BE2C (cell line): Measurements from ENCODE around the gene SMCHD1.
"Not testable (repeated sequence)": the region's sequence is repeated elsewhere in the genome, so short reads cannot be mapped to it uniquely, and the experiment has no call there.

ENCODE experiments used
- DNase-seq: peaks from one replicate; pipeline ENCODE4 v3.0.0-alpha.2; 2020
- H3K27me3 ChIP-seq: fragments of 250-450 bp; sonication (Bioruptor Pico); 2 replicates; pipeline ENCODE4 v1.5.1; 2020; ENCODE audit warnings: mild to moderate bottlenecking
- H3K36me3 ChIP-seq: fragments of 250-450 bp; sonication (Bioruptor Pico); 2 replicates; pipeline ENCODE4 v1.5.1; 2020; ENCODE audit warnings: mild to moderate bottlenecking
- H3K4me1 ChIP-seq: fragments of 250-450 bp; sonication (Bioruptor Pico); 2 replicates; pipeline ENCODE4 v1.5.1; 2020
- H3K4me3 ChIP-seq: 2 replicates; pipeline ENCODE4 v1.5.1; 2011; ENCODE audit warnings: low read depth, low read length
- H3K9me3 ChIP-seq: fragments of 250-450 bp; sonication (Bioruptor Pico); 2 replicates; pipeline ENCODE4 v1.5.1; 2020
- CTCF ChIP-seq: IDR thresholded peaks from 2 replicates; pipeline ENCODE4 v1.5.1; 2012; ENCODE audit warnings: mild to moderate bottlenecking, low read depth, low read length

The SMCHD1 gene

DNA sequence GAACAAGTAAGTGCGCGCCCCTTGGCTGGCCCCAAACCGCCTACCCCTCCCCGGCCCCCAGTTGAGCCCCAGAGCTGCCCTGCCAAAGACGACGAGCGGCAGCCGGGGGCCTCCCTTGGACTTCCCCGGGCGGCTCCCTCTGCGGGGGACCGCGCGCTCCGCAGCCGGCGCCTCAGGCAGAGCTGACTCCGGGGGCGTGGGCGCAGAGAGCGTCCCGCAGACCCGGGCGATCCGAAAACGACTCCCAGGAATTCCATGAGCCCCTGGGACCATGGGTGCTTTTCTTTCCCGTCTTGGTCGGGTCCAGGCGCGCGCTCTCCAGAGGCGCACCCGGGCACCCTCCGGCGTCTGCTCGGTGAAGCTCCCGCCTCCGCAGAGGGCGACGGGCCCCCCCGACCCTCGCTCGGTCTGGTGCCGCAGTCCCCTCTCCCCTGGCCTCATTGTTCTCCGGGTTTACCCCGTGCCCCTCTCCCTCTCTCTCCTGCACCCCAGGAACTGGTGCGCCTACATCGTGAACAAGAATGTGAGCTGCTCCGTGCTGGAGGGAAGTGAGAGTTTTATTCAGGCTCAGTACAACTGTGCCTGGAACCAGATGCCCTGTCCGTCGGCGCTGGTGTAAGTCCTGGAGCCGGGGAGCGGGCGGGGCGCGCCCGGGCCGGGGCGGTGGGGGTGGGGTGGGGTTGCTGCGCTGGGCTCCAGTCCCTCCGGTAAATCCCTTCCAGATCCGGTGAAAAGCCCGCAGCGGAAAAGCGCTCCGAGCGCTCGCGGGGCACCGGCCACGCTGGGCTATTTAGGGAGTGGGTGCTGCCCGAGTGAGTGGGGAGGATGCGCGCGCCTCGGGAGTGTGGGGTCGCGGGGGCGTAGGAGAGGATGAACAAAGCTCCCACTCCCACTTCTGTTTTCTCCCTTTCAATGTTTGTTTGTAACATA is 192.1 kb downstream of the SMCHD1 start:
- Histone ChIP-seq H3K9me3 (no peaks in the 10 kb centered on the region), H3K4me3 (no peak overlapping the region), H3K4me1 (no peaks in the 10 kb centered on the region), H3K36me3 (no peaks in the 10 kb centered on the region), H3K27me3 (peaks cover 45% of the 10 kb centered on the region)
- no peak for TF ChIP-seq CTCF
- no peak for DNase-seq

- Histone ChIP-seq H3K36me3 (no peaks in the 10 kb centered on the region), H3K27me3 (peaks cover 45% of the 10 kb centered on the region), H3K9me3 (no peaks in the 10 kb centered on the region), H3K4me1 (no peaks in the 10 kb centered on the region), H3K4me3 (no peak overlapping the region)
- no peak for TF ChIP-seq CTCF
- no peak for DNase-seq
Observed at GRCh38 chr18:2848247-2849246, 193.0 kb downstream of the SMCHD1 start.

GRCh38 chr18:2850816-2851215 is 195.3 kb downstream of the SMCHD1 start:
- no peaks in the 10 kb centered on the region for H3K9me3 ChIP-seq
- no peaks in the 10 kb centered on the region for H3K4me1 ChIP-seq
- H3K36me3 ChIP-seq, result no peaks in the 10 kb centered on the region
- no peak for DNase-seq
- peaks cover 35% of the 10 kb centered on the region for H3K27me3 ChIP-seq
- TF ChIP-seq CTCF, result no peak
- H3K4me3 ChIP-seq, result no peak overlapping the region

GRCh38 chr18:2851771-2852170 is 196.2 kb downstream of the SMCHD1 start:
- Histone ChIP-seq H3K36me3 (no peaks in the 10 kb centered on the region), H3K27me3 (peaks cover 25% of the 10 kb centered on the region), H3K4me1 (no peaks in the 10 kb centered on the region), H3K4me3 (no peak overlapping the region), H3K9me3 (no peaks in the 10 kb centered on the region)
- DNase-seq, result no peak
- no peak for TF ChIP-seq CTCF

DNA sequence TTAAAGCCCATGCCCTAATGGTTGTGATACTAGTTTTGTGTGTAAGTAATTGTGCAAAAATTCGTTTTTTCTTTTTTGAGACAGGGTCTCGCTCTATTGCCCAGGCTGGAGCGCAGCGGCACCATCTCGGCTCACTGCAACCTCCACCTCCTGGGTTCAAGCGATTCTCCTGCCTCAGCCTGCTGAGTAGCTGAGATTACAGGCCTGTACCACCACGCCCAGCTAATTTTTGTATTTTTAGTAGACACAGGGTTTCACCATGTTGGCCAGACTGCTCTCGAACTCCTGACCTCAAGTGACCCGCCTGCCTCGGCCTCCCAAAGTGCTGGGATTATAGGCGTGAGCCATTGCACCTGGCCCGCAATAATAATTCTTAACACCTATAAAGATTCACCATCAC is 196.9 kb downstream of the SMCHD1 start:
- not testable (repeated sequence) for H3K9me3 ChIP-seq, H3K4me1 ChIP-seq, H3K36me3 ChIP-seq, DNase-seq, H3K4me3 ChIP-seq
- peaks cover 18% of the 10 kb centered on the region for H3K27me3 ChIP-seq

DNA sequence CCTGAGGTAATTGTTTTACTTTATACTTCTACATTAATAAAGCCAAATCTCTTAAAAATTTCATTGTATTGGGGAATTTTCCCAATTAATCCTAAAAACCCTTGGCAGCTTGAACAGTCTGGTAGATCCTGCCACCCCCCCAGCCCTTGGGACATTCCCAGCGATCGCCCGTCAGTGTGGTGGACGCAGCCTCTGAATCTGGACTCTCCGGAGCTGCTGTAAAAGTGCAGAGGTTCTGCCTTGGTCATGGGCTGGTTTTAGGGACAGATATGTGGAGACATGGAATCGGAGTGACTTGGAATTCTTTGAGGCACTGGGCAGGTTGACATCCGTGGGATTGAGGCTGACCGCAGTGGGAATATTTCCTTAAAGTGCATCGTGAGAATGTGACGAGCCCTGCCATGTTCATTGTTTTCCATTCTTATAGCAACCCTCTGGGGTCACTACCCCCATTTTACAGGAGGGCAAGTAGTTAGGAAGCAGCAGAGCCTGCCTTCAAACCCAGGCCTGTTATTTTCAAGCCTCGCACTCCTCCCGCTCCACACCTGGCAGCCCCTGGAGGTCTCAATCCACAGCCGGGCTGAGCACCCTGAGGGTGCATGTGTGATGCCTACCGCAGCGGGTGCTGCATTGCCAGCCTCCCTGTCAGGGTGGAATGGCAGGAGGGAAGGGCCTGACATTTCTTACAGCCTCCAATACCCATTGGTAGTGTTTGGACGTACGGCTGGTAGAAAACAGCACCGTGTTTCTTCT is 197.8 kb downstream of the SMCHD1 start:
- Histone ChIP-seq H3K27me3 (peaks cover 12% of the 10 kb centered on the region), H3K4me1 (no peaks in the 10 kb centered on the region), H3K36me3 (no peaks in the 10 kb centered on the region), H3K4me3 (no peak overlapping the region), H3K9me3 (no peaks in the 10 kb centered on the region)
- TF ChIP-seq CTCF, result no peak
- DNase-seq, result no peak
